GM10847 (cell line): ENCODE measurements around the gene MYO10.

ENCODE experiments used
- POLR2A ChIP-seq: IDR thresholded peaks from 2 replicates; pipeline ENCODE4 v1.6.1; 2011; ENCODE audit not compliant: insufficient read length; ENCODE audit errors: extremely low read depth

MYO10 gene

GRCh38 chr5:16740811-16741392 is 195.2 kb downstream of the MYO10 start:
- TF ChIP-seq POLR2A, result no peak

GRCh38 chr5:16740066-16740810 is 195.8 kb downstream of the MYO10 start:
- TF ChIP-seq POLR2A, result no peak

- TF ChIP-seq POLR2A, result no peak
Observed at GRCh38 chr5:16737620-16738364, 198.3 kb downstream of the MYO10 start.

GRCh38 chr5:16737209-16737608 is 198.9 kb downstream of the MYO10 start:
- TF ChIP-seq POLR2A, result no peak

- TF ChIP-seq POLR2A, result no peak
Observed at GRCh38 chr5:16736158-16736995, 199.7 kb downstream of the MYO10 start.

GRCh38 chr5:16735101-16736060 is 200.7 kb downstream of the MYO10 start:
- no peak for TF ChIP-seq POLR2A

- no peak for TF ChIP-seq POLR2A
Observed at GRCh38 chr5:16733331-16734006, 202.6 kb downstream of the MYO10 start.

- no peak for TF ChIP-seq POLR2A
Observed at GRCh38 chr5:16732356-16732755, 203.7 kb downstream of the MYO10 start.

- TF ChIP-seq POLR2A, result no peak
Observed at GRCh38 chr5:16727755-16728325, 208.2 kb downstream of the MYO10 start.

- TF ChIP-seq POLR2A, result no peak
Observed at GRCh38 chr5:16726538-16726946, 209.5 kb downstream of the MYO10 start.

- TF ChIP-seq POLR2A, result no peak
Observed at GRCh38 chr5:16725575-16725974, 210.5 kb downstream of the MYO10 start.

GRCh38 chr5:16723821-16724220 is 212.3 kb downstream of the MYO10 start:
- TF ChIP-seq POLR2A, result no peak

GRCh38 chr5:16722097-16722495 is 214.0 kb downstream of the MYO10 start:
- no peak for TF ChIP-seq POLR2A
